DND-41 (cell line): Measurements from ENCODE around the gene CAPRIN1.

Experiments used
- EZH2 ChIP-seq: IDR thresholded peaks from 3 replicates; pipeline ENCODE4 v1.6.1; 2012; ENCODE audit warnings: borderline replicate concordance, low read depth, mild to moderate bottlenecking, moderate library complexity, low read length, inconsistent platforms; ENCODE audit not compliant: severe bottlenecking
- TF ChIP-seq, protein P1 (sequence below): IDR thresholded peaks from 2 replicates; pipeline ENCODE4 v1.5.1; 2012; ENCODE audit warnings: borderline replicate concordance, low read length, moderate library complexity, mild to moderate bottlenecking; ENCODE audit not compliant: poor library complexity, severe bottlenecking; ENCODE audit errors: extremely low read depth

DNA sequence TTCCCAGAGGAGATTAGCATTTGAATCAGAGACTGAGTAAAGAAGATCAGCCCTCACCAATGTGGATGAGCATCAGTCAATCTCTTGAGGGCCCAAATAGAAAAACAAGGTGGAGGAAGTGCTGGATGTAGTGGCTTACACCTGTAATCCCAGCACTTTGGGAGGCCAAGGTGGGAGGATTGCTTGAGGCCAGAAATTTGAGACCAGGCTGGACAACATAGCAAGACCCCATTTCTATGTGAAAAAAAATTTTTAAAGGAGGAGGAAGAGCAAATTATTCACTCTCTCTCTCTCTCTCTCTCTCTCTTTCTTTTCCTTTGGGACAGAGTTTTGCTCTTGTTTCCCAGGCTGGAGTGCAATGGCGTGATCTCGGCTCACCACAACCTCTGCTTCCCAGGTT lies 18.1 kb upstream of the CAPRIN1 start:
- no peak for TF ChIP-seq EZH2
- TF ChIP-seq, protein P1, sequence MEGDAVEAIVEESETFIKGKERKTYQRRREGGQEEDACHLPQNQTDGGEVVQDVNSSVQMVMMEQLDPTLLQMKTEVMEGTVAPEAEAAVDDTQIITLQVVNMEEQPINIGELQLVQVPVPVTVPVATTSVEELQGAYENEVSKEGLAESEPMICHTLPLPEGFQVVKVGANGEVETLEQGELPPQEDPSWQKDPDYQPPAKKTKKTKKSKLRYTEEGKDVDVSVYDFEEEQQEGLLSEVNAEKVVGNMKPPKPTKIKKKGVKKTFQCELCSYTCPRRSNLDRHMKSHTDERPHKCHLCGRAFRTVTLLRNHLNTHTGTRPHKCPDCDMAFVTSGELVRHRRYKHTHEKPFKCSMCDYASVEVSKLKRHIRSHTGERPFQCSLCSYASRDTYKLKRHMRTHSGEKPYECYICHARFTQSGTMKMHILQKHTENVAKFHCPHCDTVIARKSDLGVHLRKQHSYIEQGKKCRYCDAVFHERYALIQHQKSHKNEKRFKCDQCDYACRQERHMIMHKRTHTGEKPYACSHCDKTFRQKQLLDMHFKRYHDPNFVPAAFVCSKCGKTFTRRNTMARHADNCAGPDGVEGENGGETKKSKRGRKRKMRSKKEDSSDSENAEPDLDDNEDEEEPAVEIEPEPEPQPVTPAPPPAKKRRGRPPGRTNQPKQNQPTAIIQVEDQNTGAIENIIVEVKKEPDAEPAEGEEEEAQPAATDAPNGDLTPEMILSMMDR: no peak
